Activated naive CD8-positive, alpha-beta T cell (primary cell): ENCODE measurements around the gene SLC22A5.
"Not testable (repeated sequence)": the region's sequence is repeated elsewhere in the genome, so short reads cannot be mapped to it uniquely, and the experiment has no call there.

Experiments
- H3K27ac Mint-ChIP-seq: one replicate; pipeline ENCODE4 v1.8.0; 2021; ENCODE audit warnings: mixed read lengths
- H3K27me3 Mint-ChIP-seq: one replicate; pipeline ENCODE4 v1.8.0; 2021; ENCODE audit warnings: mixed read lengths
- H3K36me3 Mint-ChIP-seq: one replicate; pipeline ENCODE4 v1.8.0; 2021; ENCODE audit warnings: mixed read lengths
- H3K4me1 Mint-ChIP-seq: one replicate; pipeline ENCODE4 v1.8.0; 2021; ENCODE audit warnings: low read depth, mixed read lengths
- H3K4me3 Mint-ChIP-seq: one replicate; pipeline ENCODE4 v1.8.0; 2021; ENCODE audit warnings: mild to moderate bottlenecking, mixed read lengths
- H3K9me3 Mint-ChIP-seq: one replicate; pipeline ENCODE4 v1.8.0; 2021; ENCODE audit warnings: low read depth, mixed read lengths

The SLC22A5 gene

GRCh38 chr5:132408456-132408855 lies 38.9 kb downstream of the SLC22A5 start:
- Mint-ChIP-seq H3K27me3 (no peaks in the 10 kb centered on the region), H3K4me1 (peaks cover 75% of the 10 kb centered on the region), H3K4me3 (peak overlapping the region; percentile 51), H3K36me3 (peaks cover 5% of the 10 kb centered on the region), H3K27ac (peak overlapping the region; percentile 92), H3K9me3 (no peaks in the 10 kb centered on the region)

GRCh38 chr5:132408965-132409364 lies 39.5 kb downstream of the SLC22A5 start:
- H3K36me3 Mint-ChIP-seq = peaks cover 9% of the 10 kb centered on the region
- H3K27ac Mint-ChIP-seq = peak overlapping the region; percentile 92
- peak overlapping the region; percentile 88 for H3K4me3 Mint-ChIP-seq
- H3K9me3 Mint-ChIP-seq = no peaks in the 10 kb centered on the region
- peaks cover 79% of the 10 kb centered on the region for H3K4me1 Mint-ChIP-seq
- H3K27me3 Mint-ChIP-seq = no peaks in the 10 kb centered on the region

GRCh38 chr5:132410451-132411303 lies 41.2 kb downstream of the SLC22A5 start:
- H3K36me3 Mint-ChIP-seq = peaks cover 9% of the 10 kb centered on the region
- peak overlapping the region; percentile 98 for H3K27ac Mint-ChIP-seq
- H3K27me3 Mint-ChIP-seq = no peaks in the 10 kb centered on the region
- H3K4me3 Mint-ChIP-seq = peak overlapping the region; percentile 97
- H3K9me3 Mint-ChIP-seq = no peaks in the 10 kb centered on the region
- peaks cover 82% of the 10 kb centered on the region for H3K4me1 Mint-ChIP-seq

GRCh38 chr5:132411304-132412013 lies 41.9 kb downstream of the SLC22A5 start:
- Mint-ChIP-seq H3K4me1 (peaks cover 79% of the 10 kb centered on the region), H3K36me3 (peaks cover 9% of the 10 kb centered on the region), H3K9me3 (no peaks in the 10 kb centered on the region), H3K27ac (peak overlapping the region; percentile 98), H3K4me3 (peak overlapping the region; percentile 97), H3K27me3 (no peaks in the 10 kb centered on the region)

GRCh38 chr5:132413567-132413966 lies 44.1 kb downstream of the SLC22A5 start:
- Mint-ChIP-seq H3K27ac (peak overlapping the region; percentile 98), H3K9me3 (no peaks in the 10 kb centered on the region), H3K36me3 (peaks cover 11% of the 10 kb centered on the region), H3K27me3 (no peaks in the 10 kb centered on the region), H3K4me1 (peaks cover 78% of the 10 kb centered on the region), H3K4me3 (peak overlapping the region; percentile 97)

GRCh38 chr5:132414634-132415378 lies 45.3 kb downstream of the SLC22A5 start:
- peak overlapping the region; percentile 39 for H3K4me3 Mint-ChIP-seq
- H3K9me3 Mint-ChIP-seq = no peaks in the 10 kb centered on the region
- peaks cover 13% of the 10 kb centered on the region for H3K36me3 Mint-ChIP-seq
- H3K4me1 Mint-ChIP-seq = peaks cover 79% of the 10 kb centered on the region
- peak overlapping the region; percentile 89 for H3K27ac Mint-ChIP-seq
- no peaks in the 10 kb centered on the region for H3K27me3 Mint-ChIP-seq

- peak overlapping the region; percentile 28 for H3K27ac Mint-ChIP-seq
These were observed 46.0 kb downstream of the SLC22A5 start for GRCh38 chr5:132415516-132415915.

GRCh38 chr5:132416306-132417009 lies 46.9 kb downstream of the SLC22A5 start:
- Mint-ChIP-seq H3K27ac (peak overlapping the region; percentile 92), H3K36me3 (peaks cover 13% of the 10 kb centered on the region)

More at GRCh38 chr5:132415516-132415915, 46.0 kb downstream of the SLC22A5 start:
- peaks cover 13% of the 10 kb centered on the region for H3K36me3 Mint-ChIP-seq
- not testable (repeated sequence) for H3K4me3 Mint-ChIP-seq, H3K9me3 Mint-ChIP-seq, H3K27me3 Mint-ChIP-seq
- peaks cover 83% of the 10 kb centered on the region for H3K4me1 Mint-ChIP-seq

GRCh38 chr5:132417010-132417439 lies 47.5 kb downstream of the SLC22A5 start:
- Mint-ChIP-seq H3K9me3 (no peaks in the 10 kb centered on the region), H3K27ac (peak overlapping the region; percentile 92), H3K4me1 (peaks cover 87% of the 10 kb centered on the region), H3K36me3 (peaks cover 10% of the 10 kb centered on the region), H3K4me3 (peak overlapping the region; percentile 22), H3K27me3 (no peaks in the 10 kb centered on the region)

More at GRCh38 chr5:132416306-132417009, 46.9 kb downstream of the SLC22A5 start:
- Mint-ChIP-seq H3K4me1 (peaks cover 89% of the 10 kb centered on the region), H3K27me3 (no peaks in the 10 kb centered on the region), H3K4me3 (no peak overlapping the region), H3K9me3 (no peaks in the 10 kb centered on the region)

- H3K9me3 Mint-ChIP-seq = no peaks in the 10 kb centered on the region
- peaks cover 10% of the 10 kb centered on the region for H3K36me3 Mint-ChIP-seq
- H3K4me3 Mint-ChIP-seq = peak overlapping the region; percentile 22
- H3K4me1 Mint-ChIP-seq = peaks cover 84% of the 10 kb centered on the region
- no peaks in the 10 kb centered on the region for H3K27me3 Mint-ChIP-seq
- H3K27ac Mint-ChIP-seq = peak overlapping the region; percentile 92
These were observed 48.0 kb downstream of the SLC22A5 start for GRCh38 chr5:132417461-132417860.

- H3K9me3 Mint-ChIP-seq = no peaks in the 10 kb centered on the region
- H3K4me3 Mint-ChIP-seq = no peak overlapping the region
- peak overlapping the region; percentile 92 for H3K27ac Mint-ChIP-seq
- H3K36me3 Mint-ChIP-seq = peaks cover 10% of the 10 kb centered on the region
- no peaks in the 10 kb centered on the region for H3K27me3 Mint-ChIP-seq
- H3K4me1 Mint-ChIP-seq = peaks cover 84% of the 10 kb centered on the region
These were observed 48.5 kb downstream of the SLC22A5 start for GRCh38 chr5:132417889-132418485.

- Mint-ChIP-seq H3K27me3 (no peaks in the 10 kb centered on the region), H3K4me1 (peaks cover 84% of the 10 kb centered on the region), H3K36me3 (peaks cover 4% of the 10 kb centered on the region), H3K9me3 (no peaks in the 10 kb centered on the region), H3K4me3 (peak overlapping the region; percentile 28), H3K27ac (peak overlapping the region; percentile 92)
These were observed 49.4 kb downstream of the SLC22A5 start for GRCh38 chr5:132418881-132419280.

GRCh38 chr5:132419502-132420468 lies 50.3 kb downstream of the SLC22A5 start:
- H3K4me1 Mint-ChIP-seq = peaks cover 85% of the 10 kb centered on the region
- peak overlapping the region; percentile 92 for H3K27ac Mint-ChIP-seq
- H3K36me3 Mint-ChIP-seq = peaks cover 4% of the 10 kb centered on the region
- H3K27me3 Mint-ChIP-seq = no peaks in the 10 kb centered on the region
- no peaks in the 10 kb centered on the region for H3K9me3 Mint-ChIP-seq
- H3K4me3 Mint-ChIP-seq = peak overlapping the region; percentile 79
